NCI-H1436 treated with DMSO at 0.1 percent for 48 hours (cell line): ENCODE data around the gene TMEM62.

Source experiments
- DNase-seq: peaks from one replicate; lab custom pipeline; 2025; lab: John Stamatoyannopoulos, UW

Gene TMEM62

GRCh38 chr15:43232289-43232874, 99.0 kb downstream of the TMEM62 start:
- no peak for DNase-seq
